GM12878 (cell line): ENCODE data around the gene HOOK2. TPM values are rescaled to one million over a fixed set of nuclear protein-coding genes. Genes with fewer than 3 reads are reported as not detected.

Experiments used
- BCL3 ChIP-seq: IDR thresholded peaks from 2 replicates; pipeline ENCODE4 v1.6.1; 2011; ENCODE audit warnings: borderline replicate concordance, low read depth, mild to moderate bottlenecking, moderate library complexity, low read length; ENCODE audit not compliant: insufficient read depth, poor library complexity, severe bottlenecking
- CBX3 ChIP-seq: fragments of 200-600 bp; sonication (generic); IDR thresholded peaks from 2 replicates; pipeline ENCODE4 v1.6.1; 2016; ENCODE audit warnings: low read depth, borderline replicate concordance
- CBX5 ChIP-seq: sonication (generic); IDR thresholded peaks from 2 replicates; pipeline ENCODE4 v1.6.1; 2016; ENCODE audit warnings: low read depth, moderate library complexity, mild to moderate bottlenecking, inconsistent platforms
- CREB1 ChIP-seq: IDR thresholded peaks from 2 replicates; pipeline ENCODE4 v1.6.1; 2012; ENCODE audit warnings: low read depth, mild to moderate bottlenecking, inconsistent platforms
- ETV6 ChIP-seq, 2 experiments: fragments of 450-650 bp in 1 of 2; IDR thresholded peaks in 1 of 2; conservative IDR thresholded peaks in 1 of 2; 2 replicates each; pipeline ENCODE4 v1.6.1; 2014; ENCODE audit warnings: antibody characterized with exemption in 1 of 2, borderline replicate concordance in 1 of 2, low read depth in 1 of 2, mild to moderate bottlenecking in 1 of 2, moderate library complexity in 1 of 2
- HDAC6 ChIP-seq: fragments of 200-600 bp; sonication (generic); IDR thresholded peaks from one replicate; pipeline ENCODE4 v1.8.0; 2017; ENCODE audit warnings: antibody characterized with exemption; ENCODE audit not compliant: unreplicated experiment
- JUND ChIP-seq: IDR thresholded peaks from 2 replicates; pipeline ENCODE4 v1.6.1; 2012; ENCODE audit warnings: low read depth, mild to moderate bottlenecking, low read length, improper control_type of control experiment, moderate library complexity
- LARP7 ChIP-seq: fragments of 450-650 bp; IDR thresholded peaks from 2 replicates; pipeline ENCODE4 v1.6.1; 2017; ENCODE audit warnings: mild to moderate bottlenecking
- MEF2B ChIP-seq: fragments of 450-650 bp; IDR thresholded peaks from 2 replicates; pipeline ENCODE4 v1.6.1; 2018; ENCODE audit warnings: mild to moderate bottlenecking, moderate library complexity; ENCODE audit not compliant: partially characterized antibody, poor library complexity, severe bottlenecking
- MXI1 ChIP-seq: fragments of 150-350 bp; IDR thresholded peaks from 2 replicates; pipeline ENCODE4 v1.6.1; 2011; ENCODE audit warnings: low read depth, mild to moderate bottlenecking, inconsistent platforms, low read length, improper control_type of control experiment
- NBN ChIP-seq: fragments of 450-650 bp; IDR thresholded peaks from 2 replicates; pipeline ENCODE4 v1.6.1; 2016
- NRF1 ChIP-seq: conservative IDR thresholded peaks from 2 replicates; pipeline ENCODE4 v1.6.1; 2011; ENCODE audit warnings: mild to moderate bottlenecking, low read depth, low read length, improper control_type of control experiment
- PAX5 ChIP-seq: IDR thresholded peaks from 2 replicates; pipeline ENCODE4 v1.6.1; 2011; ENCODE audit warnings: low read depth, low read length, borderline replicate concordance
- POLR2AphosphoS5 ChIP-seq: IDR thresholded peaks from 2 replicates; pipeline ENCODE4 v1.6.1; 2011; ENCODE audit warnings: mild to moderate bottlenecking, low read length, inconsistent platforms
- RCOR1 ChIP-seq: conservative IDR thresholded peaks from 2 replicates; pipeline ENCODE4 v1.6.1; 2012; ENCODE audit warnings: low read depth, low read length, improper control_type of control experiment
- RUNX3 ChIP-seq: IDR thresholded peaks from 2 replicates; pipeline ENCODE4 v1.6.1; 2012; ENCODE audit warnings: low read length, inconsistent platforms
- SMAD1 ChIP-seq: fragments of 450-650 bp; IDR thresholded peaks from 2 replicates; pipeline ENCODE4 v1.6.1; 2018; ENCODE audit warnings: mild to moderate bottlenecking, low read depth; ENCODE audit not compliant: partially characterized antibody
- SP1 ChIP-seq: IDR thresholded peaks from one replicate; pipeline ENCODE4 v1.6.1; 2011; ENCODE audit warnings: low read depth, low read length
- SRF ChIP-seq, 2 experiments: IDR thresholded peaks; 2 replicates each; pipeline ENCODE4 v1.6.1; 2011; ENCODE audit warnings: low read depth in 2 of 2, low read length in 2 of 2, mild to moderate bottlenecking in 1 of 2, moderate library complexity in 1 of 2
- polyA plus RNA-seq, 11 experiments: library from polyadenylated mRNA; depleted of rRNA in 4 of 11; unstranded in 6 of 11; stranded (reverse) in 5 of 11; fragments of >200 nt; fragmentation: Nextera tagmentation in 4 of 11; fragmentation: Illumina TruSeq in 1 of 11; extraction: Ambion mirVana in 4 of 11; extraction: Trizol in 1 of 11; gene quantifications; 1 replicate in 1 of 11; 2 replicates in 10 of 11; pipeline versions ENCODE4 v1.2.1 to v1.2.3, GENCODE V29; 2011 to 2016; ENCODE audit warnings: inconsistent platforms in 2 of 11, missing spikeins in 2 of 11, low read depth in 1 of 11
- total RNA-seq, 4 experiments: library from RNA; depleted of rRNA in 3 of 4; stranded (reverse); fragments of >200 nt in 3 of 4; fragmentation: Illumina TruSeq in 1 of 4; extraction: Trizol in 1 of 4; gene quantifications; 2 replicates each; pipeline versions ENCODE4 v1.2.1 to v1.2.3, GENCODE V29; 2013 to 2021
- TF ChIP-seq, protein P1 (sequence below): IDR thresholded peaks from 2 replicates; pipeline ENCODE4 v1.6.1; 2012; ENCODE audit warnings: low read depth, low read length, improper control_type of control experiment
- TF ChIP-seq, protein P2 (sequence below): fragments of 450-650 bp; IDR thresholded peaks from 2 replicates; pipeline ENCODE4 v1.6.1; 2017; ENCODE audit warnings: low read depth, mild to moderate bottlenecking, moderate library complexity
- TF ChIP-seq, protein P3 (sequence below): fragments of 450-650 bp; IDR thresholded peaks from 2 replicates; pipeline ENCODE4 v1.6.1; 2016; ENCODE audit warnings: mild to moderate bottlenecking

The HOOK2 gene
- total and polyA plus RNA-seq, 10 of the 15 experiments (the other 5 are each of a cell fraction or from before 2014, with no cell fraction given), result 1.5 to 9.6 (median 6.2) TPM

DNA sequence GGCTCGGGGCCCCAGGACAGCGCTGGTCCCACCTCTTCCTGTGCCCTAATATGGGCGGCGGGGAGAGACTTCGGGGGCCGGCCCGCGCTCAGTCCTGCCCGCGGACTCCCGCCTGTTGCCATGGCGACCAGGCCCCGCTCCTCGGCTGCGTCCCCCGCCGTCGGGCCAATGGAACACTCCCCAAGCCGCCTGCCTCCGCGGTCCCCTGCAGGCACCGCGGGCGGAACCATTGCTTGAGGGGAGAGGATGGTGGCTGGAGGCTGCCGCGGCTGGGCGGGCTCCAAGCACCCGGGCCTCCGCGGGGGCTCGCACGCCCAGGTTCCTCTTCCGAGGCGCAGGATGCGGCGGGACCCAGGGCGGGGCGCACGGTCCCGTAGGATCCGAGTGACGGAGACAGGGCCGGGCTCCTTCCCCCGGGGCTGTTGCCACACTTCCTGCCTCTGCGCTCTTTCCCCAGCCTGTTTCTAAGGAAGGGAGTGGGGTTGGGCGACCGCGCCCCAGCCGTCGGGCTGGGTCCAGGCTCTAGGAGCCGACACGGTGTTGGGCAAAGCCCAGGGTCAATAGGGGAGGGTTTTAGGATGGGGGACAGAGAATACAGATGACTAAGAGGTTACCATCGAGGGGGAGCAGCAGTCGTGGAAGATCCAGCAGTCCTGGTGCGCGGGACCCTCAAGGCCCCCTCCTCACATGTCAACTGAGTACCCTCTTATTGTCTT is 14.7 kb upstream of the HOOK2 start (continued):
- TF ChIP-seq JUND, result peak; percentile 99
- TF ChIP-seq NBN, result peak; percentile 77
- no peak for TF ChIP-seq CBX3
- TF ChIP-seq, protein P1, sequence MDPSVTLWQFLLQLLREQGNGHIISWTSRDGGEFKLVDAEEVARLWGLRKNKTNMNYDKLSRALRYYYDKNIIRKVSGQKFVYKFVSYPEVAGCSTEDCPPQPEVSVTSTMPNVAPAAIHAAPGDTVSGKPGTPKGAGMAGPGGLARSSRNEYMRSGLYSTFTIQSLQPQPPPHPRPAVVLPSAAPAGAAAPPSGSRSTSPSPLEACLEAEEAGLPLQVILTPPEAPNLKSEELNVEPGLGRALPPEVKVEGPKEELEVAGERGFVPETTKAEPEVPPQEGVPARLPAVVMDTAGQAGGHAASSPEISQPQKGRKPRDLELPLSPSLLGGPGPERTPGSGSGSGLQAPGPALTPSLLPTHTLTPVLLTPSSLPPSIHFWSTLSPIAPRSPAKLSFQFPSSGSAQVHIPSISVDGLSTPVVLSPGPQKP, result peak; percentile 100
- no peak for TF ChIP-seq RUNX3
- no peak for TF ChIP-seq ETV6 (conservative IDR thresholded peaks at IDR 0.05 in 1 of 2, IDR thresholded peaks at IDR 0.05 in 1 of 2; ENCODE audit: borderline replicate concordance in 1 of 2, low read depth in 1 of 2)
- TF ChIP-seq CBX5, result no peak
- no peak for TF ChIP-seq HDAC6
- TF ChIP-seq MEF2B, result peak; percentile 77
- TF ChIP-seq LARP7, result no peak; the same call in none of the 2 replicates
- TF ChIP-seq RCOR1, result 0 out of 2 replicates have a peak, but pooled peaks have one; percentile 61
- TF ChIP-seq MXI1, result peak; percentile 96
- TF ChIP-seq BCL3, result no peak
- no peak; the same call in 1 of the 2 replicates for TF ChIP-seq PAX5
- TF ChIP-seq NRF1, result no peak; the same call in 1 of the 2 replicates
- TF ChIP-seq SRF (IDR thresholded peaks at IDR 0.05; ENCODE audit: low read depth in 2 of 2, low read length in 2 of 2), result peak; percentile 99 to 100
- TF ChIP-seq, protein P2, sequence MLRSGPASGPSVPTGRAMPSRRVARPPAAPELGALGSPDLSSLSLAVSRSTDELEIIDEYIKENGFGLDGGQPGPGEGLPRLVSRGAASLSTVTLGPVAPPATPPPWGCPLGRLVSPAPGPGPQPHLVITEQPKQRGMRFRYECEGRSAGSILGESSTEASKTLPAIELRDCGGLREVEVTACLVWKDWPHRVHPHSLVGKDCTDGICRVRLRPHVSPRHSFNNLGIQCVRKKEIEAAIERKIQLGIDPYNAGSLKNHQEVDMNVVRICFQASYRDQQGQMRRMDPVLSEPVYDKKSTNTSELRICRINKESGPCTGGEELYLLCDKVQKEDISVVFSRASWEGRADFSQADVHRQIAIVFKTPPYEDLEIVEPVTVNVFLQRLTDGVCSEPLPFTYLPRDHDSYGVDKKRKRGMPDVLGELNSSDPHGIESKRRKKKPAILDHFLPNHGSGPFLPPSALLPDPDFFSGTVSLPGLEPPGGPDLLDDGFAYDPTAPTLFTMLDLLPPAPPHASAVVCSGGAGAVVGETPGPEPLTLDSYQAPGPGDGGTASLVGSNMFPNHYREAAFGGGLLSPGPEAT, result peak; percentile 87
- TF ChIP-seq, protein P3, sequence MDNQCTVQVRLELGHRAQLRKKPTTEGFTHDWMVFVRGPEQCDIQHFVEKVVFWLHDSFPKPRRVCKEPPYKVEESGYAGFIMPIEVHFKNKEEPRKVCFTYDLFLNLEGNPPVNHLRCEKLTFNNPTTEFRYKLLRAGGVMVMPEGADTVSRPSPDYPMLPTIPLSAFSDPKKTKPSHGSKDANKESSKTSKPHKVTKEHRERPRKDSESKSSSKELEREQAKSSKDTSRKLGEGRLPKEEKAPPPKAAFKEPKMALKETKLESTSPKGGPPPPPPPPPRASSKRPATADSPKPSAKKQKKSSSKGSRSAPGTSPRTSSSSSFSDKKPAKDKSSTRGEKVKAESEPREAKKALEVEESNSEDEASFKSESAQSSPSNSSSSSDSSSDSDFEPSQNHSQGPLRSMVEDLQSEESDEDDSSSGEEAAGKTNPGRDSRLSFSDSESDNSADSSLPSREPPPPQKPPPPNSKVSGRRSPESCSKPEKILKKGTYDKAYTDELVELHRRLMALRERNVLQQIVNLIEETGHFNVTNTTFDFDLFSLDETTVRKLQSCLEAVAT, result peak; percentile 76; the same call in 1 of the 2 replicates
- peak; percentile 20 for TF ChIP-seq POLR2AphosphoS5
- no peak for TF ChIP-seq CREB1
- peak; percentile 69 for TF ChIP-seq SP1
- TF ChIP-seq SMAD1, result peak; percentile 69
